Bronchial epithelial cell (primary cell): ENCODE data around the gene KIAA1210. TPM values are rescaled to one million over a fixed set of nuclear protein-coding genes. Genes with fewer than 3 reads are reported as not detected.

Source experiments
- DNase-seq: peaks from one replicate; pipeline ENCODE4 v3.0.0-alpha.2; 2010; ENCODE audit warnings: low read depth
- FAIRE-seq: peaks from 2 replicates; lab custom pipeline; 2011; peaks lifted over from hg19 to GRCh38; lab: Jason Lieb, UNC
- H3K27me3 ChIP-seq: 2 replicates; pipeline ENCODE4 v1.5.1; 2011; ENCODE audit warnings: low read length; ENCODE audit not compliant: control insufficient read depth, insufficient read depth
- H3K36me3 ChIP-seq: 2 replicates; pipeline ENCODE4 v1.5.1; 2011; ENCODE audit warnings: low read length; ENCODE audit not compliant: control insufficient read depth, insufficient read depth
- H3K4me3 ChIP-seq: 2 replicates; pipeline ENCODE4 v1.5.1; 2011; ENCODE audit warnings: mild to moderate bottlenecking, low read depth, low read length, control low read depth
- total RNA-seq: library from RNA; depleted of rRNA; stranded (reverse); fragments of >200 nt; gene quantifications from 2 replicates; pipeline ENCODE4 v1.2.1, GENCODE V29; 2014
- TF ChIP-seq, protein P1 (sequence below): IDR thresholded peaks from 2 replicates; pipeline ENCODE4 v1.5.1; 2011; ENCODE audit warnings: mild to moderate bottlenecking, moderate library complexity, low read length, control low read depth, inconsistent platforms; ENCODE audit not compliant: insufficient read depth, severe bottlenecking

The KIAA1210 gene
- total RNA-seq, 1 donor from 2014 or later, result not detected

DNA sequence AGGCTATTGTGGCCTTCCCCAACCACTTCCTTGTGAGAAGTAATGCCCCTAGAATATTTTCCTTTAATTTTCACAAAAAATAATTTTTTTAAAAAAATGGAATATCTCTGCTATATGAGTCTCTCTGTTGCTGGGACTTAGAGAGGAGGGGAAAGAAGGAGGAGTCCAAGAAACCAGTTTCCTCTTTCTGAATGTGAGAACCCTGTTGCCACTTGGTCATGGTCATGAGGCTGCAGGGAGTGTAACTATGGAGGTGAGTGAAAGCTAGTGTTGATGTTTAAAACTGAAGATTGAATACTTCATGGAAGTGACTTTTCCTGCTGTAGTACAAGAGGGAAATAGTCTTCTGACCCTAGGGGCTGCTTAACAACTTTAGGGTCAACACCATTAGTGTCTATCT is 20.4 kb downstream of the KIAA1210 start:
- no peak for FAIRE-seq

DNA sequence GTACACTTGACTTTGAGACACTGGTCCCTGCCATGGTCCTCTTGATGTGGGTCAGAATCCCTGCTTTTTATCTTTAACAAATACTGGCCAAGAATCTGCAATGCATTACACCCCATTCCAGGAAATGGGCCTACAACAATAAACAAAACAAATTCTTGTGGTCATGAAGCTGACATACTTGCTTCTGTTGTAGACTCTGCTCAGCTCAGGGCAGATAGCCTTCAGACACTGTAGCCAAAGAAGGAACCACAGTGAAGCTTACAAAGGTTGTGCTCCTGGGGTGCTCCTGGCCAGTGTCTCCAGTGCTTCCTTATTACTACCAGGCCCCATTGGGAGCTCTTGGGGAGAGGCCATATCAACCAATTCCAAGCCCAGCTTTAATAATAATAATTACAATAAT is 21.8 kb downstream of the KIAA1210 start:
- FAIRE-seq, result no peak

More for the DNA sequence above, 20.4 kb downstream of the KIAA1210 start:
- H3K27me3 ChIP-seq, result no peaks in the 10 kb centered on the region
- TF ChIP-seq, protein P1, sequence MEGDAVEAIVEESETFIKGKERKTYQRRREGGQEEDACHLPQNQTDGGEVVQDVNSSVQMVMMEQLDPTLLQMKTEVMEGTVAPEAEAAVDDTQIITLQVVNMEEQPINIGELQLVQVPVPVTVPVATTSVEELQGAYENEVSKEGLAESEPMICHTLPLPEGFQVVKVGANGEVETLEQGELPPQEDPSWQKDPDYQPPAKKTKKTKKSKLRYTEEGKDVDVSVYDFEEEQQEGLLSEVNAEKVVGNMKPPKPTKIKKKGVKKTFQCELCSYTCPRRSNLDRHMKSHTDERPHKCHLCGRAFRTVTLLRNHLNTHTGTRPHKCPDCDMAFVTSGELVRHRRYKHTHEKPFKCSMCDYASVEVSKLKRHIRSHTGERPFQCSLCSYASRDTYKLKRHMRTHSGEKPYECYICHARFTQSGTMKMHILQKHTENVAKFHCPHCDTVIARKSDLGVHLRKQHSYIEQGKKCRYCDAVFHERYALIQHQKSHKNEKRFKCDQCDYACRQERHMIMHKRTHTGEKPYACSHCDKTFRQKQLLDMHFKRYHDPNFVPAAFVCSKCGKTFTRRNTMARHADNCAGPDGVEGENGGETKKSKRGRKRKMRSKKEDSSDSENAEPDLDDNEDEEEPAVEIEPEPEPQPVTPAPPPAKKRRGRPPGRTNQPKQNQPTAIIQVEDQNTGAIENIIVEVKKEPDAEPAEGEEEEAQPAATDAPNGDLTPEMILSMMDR, result no peak
- H3K4me3 ChIP-seq, result no peak overlapping the region
- no peaks in the 10 kb centered on the region for H3K36me3 ChIP-seq
- no peak for DNase-seq

DNA sequence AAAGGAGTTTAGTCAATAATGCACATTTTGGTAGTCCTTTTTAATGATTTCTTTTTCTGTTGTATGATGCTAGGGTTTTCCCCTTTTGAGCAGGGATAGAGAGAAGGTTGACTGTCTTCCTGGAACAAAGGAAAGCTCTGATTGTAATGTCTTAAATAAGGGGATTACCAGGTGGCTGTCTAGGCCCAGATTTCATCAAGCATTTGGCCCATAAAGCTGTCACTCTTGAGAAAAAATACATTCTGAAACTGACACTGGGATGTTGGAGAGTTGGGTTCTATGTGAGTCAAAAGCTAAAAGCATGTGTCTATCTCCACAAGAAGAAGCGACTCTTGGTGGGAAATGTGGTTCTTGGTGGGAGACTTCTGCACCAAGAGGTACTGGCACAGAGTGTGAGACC is 26.4 kb downstream of the KIAA1210 start:
- TF ChIP-seq, protein P1, result no peak

More for the DNA sequence above, 21.8 kb downstream of the KIAA1210 start:
- no peak for DNase-seq
- Histone ChIP-seq H3K27me3 (no peaks in the 10 kb centered on the region), H3K36me3 (no peaks in the 10 kb centered on the region), H3K4me3 (no peak overlapping the region)
- TF ChIP-seq, protein P1, result no peak

DNA sequence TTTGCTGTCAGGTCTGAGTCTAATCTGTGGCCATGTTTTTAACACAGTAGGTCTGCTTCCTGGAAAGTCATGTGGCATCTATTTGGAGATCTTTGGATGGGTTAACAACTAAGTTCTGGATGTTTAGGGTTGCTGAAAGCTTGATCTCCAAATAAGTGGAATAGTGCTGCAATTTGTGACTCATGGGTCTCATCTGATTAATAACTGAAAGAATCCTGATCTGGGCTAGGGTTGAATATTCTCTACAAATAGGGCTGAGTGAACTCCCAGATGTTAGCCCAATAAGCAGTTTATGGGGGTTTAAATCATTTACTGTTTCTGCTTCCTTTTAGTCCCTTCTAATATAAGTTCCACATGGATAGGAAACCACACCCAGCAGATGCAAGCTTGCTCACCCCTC is 31.7 kb downstream of the KIAA1210 start:
- FAIRE-seq (no peak), DNase-seq (peak; percentile 10)
- H3K36me3 ChIP-seq, result no peaks in the 10 kb centered on the region
- TF ChIP-seq, protein P1, result no peak
- peaks cover 1% of the 10 kb centered on the region for H3K27me3 ChIP-seq
- H3K4me3 ChIP-seq, result no peak overlapping the region

More for the DNA sequence above, 26.4 kb downstream of the KIAA1210 start:
- DNase-seq, result no peak
- Histone ChIP-seq H3K4me3 (no peak overlapping the region), H3K36me3 (no peaks in the 10 kb centered on the region), H3K27me3 (peaks cover under 1% of the 10 kb centered on the region)
- FAIRE-seq, result no peak

DNA sequence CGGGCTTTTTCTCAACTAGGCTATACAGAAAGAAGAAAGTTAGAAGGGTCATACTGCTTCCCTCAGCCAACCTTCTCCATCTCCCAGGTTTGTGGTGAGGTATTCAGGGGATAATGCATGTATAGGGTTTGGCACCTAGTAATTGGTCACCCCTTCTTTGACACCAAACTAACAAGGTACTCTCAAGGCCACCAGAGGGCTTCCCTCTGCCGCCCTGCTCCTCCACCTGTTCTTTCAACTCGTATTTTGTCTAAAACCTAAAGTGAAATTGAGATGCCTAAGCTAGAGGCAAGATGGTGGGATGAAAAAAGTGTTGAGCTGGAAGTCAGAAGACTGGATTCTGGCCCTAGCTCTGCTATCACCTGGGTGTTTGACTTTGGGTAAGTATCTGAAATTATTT is 32.8 kb downstream of the KIAA1210 start:
- DNase-seq (no peak), FAIRE-seq (no peak)
- peaks cover 1% of the 10 kb centered on the region for H3K27me3 ChIP-seq
- H3K4me3 ChIP-seq, result no peak overlapping the region
- H3K36me3 ChIP-seq, result no peaks in the 10 kb centered on the region
- TF ChIP-seq, protein P1, result no peak

DNA sequence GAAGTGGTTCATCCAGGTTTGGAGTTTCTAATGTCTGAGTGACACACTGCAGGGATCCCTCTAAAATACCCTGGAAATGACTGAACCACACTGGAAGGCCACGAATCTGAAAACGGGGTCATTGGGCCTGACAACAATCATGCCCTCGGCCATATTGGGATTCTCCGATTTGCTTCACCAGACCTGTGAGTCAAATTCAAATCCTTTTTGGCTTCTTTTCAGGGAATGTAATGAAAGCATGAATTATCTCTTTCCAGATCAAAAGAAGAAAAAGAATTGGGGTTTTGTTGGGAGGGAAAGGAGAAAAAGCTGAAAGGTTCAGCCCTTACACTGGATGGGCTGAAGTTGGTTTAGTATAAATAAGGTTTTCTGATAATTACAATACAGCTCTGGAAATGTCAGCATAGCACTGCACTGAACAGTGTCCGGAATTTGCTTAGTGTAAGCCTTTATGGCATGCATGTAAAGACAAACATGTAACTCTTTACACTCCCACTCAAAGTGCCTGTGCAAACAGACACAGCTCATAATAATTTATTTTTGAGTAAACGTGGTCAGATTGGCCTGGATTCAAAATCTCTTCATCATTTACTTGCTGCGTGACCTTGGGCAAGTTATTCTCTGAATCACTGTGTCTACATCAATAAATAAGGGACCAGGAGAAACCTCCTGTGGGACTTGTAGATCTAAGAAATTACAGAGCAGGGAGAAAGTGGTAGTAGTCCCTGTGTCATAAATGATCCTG is 33.4 kb downstream of the KIAA1210 start:
- no peaks in the 10 kb centered on the region for H3K36me3 ChIP-seq
- TF ChIP-seq, protein P1, result no peak
- FAIRE-seq (no peak), DNase-seq (peak; percentile 74)
- peaks cover 1% of the 10 kb centered on the region for H3K27me3 ChIP-seq
- no peak overlapping the region for H3K4me3 ChIP-seq
